OCI-LY3 (cell line): Measurements from ENCODE around the gene SENP5.

Experiments
- EZH2phosphoT487 ChIP-seq: fragments of 200-600 bp; shearing (Covaris generic); IDR thresholded peaks from 2 replicates; pipeline ENCODE4 v1.6.1; 2018; ENCODE audit warnings: antibody characterized with exemption, mixed run types, low read depth
- TF ChIP-seq, protein P1 (sequence below): fragments of 200-600, 300-600 bp; sonication (generic); IDR thresholded peaks from 2 replicates; pipeline ENCODE4 v1.5.1; 2014; ENCODE audit warnings: antibody characterized with exemption, low read length, low read depth

DNA sequence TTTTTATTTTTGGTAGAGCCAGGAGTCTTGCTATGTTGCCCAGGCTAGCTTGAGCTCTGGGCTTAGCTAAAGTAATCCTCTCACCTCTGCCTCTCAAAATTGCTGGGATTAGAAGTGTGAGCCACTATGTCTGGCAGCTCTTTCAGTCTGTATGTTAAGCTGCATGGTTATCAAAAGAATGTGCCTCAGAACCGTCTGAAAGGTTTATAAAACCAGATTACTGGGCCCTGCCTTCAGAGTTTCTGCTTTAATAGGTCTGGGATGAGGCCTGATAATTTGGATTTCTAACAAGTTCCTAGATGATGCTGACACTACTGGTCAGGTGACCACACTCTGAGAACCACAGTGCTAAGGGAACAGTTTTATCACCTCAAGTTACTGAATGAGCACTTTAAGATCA, 34.6 kb downstream of the SENP5 start:
- TF ChIP-seq, protein P1, sequence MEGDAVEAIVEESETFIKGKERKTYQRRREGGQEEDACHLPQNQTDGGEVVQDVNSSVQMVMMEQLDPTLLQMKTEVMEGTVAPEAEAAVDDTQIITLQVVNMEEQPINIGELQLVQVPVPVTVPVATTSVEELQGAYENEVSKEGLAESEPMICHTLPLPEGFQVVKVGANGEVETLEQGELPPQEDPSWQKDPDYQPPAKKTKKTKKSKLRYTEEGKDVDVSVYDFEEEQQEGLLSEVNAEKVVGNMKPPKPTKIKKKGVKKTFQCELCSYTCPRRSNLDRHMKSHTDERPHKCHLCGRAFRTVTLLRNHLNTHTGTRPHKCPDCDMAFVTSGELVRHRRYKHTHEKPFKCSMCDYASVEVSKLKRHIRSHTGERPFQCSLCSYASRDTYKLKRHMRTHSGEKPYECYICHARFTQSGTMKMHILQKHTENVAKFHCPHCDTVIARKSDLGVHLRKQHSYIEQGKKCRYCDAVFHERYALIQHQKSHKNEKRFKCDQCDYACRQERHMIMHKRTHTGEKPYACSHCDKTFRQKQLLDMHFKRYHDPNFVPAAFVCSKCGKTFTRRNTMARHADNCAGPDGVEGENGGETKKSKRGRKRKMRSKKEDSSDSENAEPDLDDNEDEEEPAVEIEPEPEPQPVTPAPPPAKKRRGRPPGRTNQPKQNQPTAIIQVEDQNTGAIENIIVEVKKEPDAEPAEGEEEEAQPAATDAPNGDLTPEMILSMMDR = no peak
- TF ChIP-seq EZH2phosphoT487 = no peak
